GM12864 (cell line): Measurements from ENCODE around the gene AATK.

Experiments
- DNase-seq: peaks from one replicate; pipeline ENCODE4 v3.0.0-alpha.2; 2011; ENCODE audit warnings: low read depth
- H3K4me3 ChIP-seq: 2 replicates; pipeline ENCODE4 v1.5.1; 2011; ENCODE audit warnings: mild to moderate bottlenecking, low read depth, low read length, control low read depth
- TF ChIP-seq, protein P1 (sequence below): IDR thresholded peaks from 2 replicates; pipeline ENCODE4 v1.5.1; 2011; ENCODE audit warnings: low read depth, mild to moderate bottlenecking, moderate library complexity, low read length, control low read depth, inconsistent platforms; ENCODE audit errors: missing control alignments

AATK gene

DNA sequence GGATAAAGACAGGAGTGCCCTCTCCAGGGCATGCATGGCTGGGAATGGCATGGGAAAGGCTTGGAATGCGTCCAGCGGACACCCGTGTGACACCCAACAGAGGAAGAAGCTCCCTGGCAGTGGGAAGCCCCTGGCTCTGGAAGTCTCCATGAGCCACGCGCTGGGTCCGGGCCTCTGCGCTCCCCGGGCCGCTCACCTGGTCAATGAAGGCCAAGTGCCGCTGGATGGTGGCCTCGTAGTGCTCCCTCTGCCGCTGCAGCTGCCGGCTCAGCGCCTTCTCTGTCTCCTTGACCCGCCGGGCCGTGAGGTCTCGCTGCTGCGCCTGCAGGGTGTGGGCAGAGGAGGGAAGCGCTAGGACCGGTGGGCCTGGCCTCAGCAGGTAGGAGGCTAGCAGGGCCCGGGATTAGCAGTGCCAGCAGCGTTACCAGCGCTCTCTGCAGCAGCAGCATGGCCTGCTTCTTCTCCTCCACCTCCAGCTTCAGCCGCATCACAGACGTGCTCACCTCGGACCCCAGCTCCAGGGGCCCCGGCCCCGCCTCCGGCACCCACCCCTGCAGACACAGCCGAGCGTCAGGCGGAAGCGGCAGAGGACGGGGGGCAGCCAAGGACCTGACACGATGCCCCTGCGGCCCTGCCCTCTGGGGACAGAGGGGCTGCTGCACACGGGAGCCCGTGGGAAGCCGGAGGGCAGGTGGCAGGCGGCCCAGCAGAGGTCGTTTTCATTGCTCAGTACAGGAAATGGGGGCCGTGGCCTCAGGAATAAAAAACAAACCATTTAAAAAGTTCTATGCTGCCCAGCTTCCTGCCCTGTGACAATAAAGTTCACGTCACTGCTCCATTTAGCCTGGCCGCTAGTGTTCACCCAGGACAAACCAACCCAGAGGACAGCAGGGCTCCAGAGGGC lies 30.7 kb upstream of the AATK start:
- H3K4me3 ChIP-seq = no peak overlapping the region
- TF ChIP-seq, protein P1, sequence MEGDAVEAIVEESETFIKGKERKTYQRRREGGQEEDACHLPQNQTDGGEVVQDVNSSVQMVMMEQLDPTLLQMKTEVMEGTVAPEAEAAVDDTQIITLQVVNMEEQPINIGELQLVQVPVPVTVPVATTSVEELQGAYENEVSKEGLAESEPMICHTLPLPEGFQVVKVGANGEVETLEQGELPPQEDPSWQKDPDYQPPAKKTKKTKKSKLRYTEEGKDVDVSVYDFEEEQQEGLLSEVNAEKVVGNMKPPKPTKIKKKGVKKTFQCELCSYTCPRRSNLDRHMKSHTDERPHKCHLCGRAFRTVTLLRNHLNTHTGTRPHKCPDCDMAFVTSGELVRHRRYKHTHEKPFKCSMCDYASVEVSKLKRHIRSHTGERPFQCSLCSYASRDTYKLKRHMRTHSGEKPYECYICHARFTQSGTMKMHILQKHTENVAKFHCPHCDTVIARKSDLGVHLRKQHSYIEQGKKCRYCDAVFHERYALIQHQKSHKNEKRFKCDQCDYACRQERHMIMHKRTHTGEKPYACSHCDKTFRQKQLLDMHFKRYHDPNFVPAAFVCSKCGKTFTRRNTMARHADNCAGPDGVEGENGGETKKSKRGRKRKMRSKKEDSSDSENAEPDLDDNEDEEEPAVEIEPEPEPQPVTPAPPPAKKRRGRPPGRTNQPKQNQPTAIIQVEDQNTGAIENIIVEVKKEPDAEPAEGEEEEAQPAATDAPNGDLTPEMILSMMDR = no peak
- no peak for DNase-seq

DNA sequence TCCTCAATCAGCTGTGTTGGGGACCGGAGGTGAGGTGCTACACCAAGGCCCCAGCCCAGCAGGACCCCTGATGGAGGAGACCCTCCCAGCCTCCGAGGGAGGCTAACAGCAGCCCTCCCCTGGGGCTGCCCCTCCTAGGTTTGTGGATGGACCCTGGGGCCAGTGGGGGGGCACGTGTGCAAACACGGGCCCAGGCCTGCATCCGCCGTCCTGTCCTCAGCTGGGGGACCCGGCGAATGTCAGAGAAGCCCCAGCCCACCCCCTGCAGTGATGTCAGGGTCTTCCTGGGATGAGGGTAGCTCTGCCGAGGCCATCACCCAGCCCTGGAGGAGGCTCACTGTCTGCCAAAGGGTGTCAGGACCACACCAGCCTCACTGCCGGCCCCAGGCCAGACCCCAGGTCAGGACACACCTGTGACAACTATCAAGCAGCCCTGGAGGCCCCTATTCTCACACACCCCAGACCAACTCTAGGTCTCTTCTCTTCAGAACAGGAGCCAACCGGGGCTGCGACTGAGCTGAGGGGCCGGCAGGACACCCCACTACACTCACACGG lies 30.0 kb upstream of the AATK start:
- TF ChIP-seq, protein P1 = no peak
- H3K4me3 ChIP-seq = no peak overlapping the region
- DNase-seq = no peak

DNA sequence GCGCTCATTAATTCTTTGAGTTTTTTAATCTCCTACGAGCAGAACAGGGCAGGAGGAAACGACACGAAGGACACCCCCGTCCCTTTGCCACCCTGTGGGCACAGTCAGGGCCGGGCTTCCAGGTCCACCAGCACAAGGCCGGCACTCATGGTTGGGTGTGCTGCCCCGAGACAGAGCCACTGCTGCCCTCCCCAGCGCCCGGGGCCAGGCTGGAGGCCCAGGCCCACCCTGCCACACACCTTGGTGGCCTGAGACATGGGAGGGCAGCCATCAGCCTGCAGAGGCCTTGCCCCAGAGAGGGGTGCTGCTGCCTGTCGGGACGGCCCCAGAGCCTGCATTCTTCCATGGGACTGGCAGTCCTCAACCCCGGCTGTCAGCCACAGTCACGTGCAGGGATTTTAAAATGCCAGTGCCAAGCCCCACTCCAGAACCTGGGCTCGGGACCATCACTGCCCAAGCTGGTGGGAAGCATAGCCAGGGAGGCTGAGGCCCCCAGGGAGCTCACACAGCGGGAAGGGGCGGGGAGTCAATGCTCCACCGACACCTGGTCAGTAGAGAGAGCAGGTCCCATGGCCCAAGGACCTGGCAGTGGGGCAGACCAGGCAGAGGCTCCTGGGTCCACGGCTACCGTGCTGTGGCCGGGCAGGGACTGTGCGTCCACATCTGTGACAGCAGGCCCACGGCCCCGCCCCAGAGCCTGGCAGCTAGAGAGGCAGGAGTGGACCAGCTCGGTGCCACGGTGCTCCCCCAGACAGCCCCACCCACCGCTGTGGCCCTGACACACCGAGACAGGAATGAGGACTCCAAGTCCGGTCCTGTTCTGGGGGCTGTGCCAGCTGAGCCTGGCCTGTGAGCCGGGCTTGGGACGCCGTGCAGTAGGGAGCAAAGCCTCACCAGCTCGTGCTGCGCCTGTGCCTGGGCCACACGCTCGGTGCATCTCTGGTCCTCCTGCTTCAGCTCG lies 29.2 kb upstream of the AATK start:
- H3K4me3 ChIP-seq = no peak overlapping the region
- no peak for DNase-seq
- TF ChIP-seq, protein P1 = no peak

DNA sequence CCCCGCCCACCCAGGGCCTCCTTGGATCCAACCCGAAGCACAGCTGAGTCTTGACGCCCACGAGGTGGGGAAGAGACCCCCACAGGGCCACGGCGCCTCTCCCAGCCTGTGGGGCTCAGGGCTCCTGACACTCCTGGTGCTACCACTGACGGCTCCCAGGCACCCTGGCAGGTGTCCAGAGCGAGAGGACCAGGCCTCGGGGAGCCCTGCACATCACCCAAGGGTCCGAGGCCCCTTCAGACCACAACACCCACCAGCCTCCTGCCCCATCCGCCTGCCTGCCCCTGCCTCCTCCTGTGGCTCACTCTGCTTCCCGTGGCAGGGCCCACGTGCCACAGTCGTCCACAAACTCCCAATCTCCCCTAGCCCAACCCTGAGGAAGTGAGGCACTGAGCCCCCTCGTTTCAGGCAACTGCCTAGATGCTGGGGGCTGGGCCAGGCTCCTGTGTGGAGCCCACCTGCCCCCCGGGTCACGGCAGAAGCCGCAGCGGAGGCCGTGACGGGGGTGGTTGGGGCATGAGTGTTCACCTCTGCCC lies 28.3 kb upstream of the AATK start:
- H3K4me3 ChIP-seq = no peak overlapping the region
- TF ChIP-seq, protein P1 = no peak

DNA sequence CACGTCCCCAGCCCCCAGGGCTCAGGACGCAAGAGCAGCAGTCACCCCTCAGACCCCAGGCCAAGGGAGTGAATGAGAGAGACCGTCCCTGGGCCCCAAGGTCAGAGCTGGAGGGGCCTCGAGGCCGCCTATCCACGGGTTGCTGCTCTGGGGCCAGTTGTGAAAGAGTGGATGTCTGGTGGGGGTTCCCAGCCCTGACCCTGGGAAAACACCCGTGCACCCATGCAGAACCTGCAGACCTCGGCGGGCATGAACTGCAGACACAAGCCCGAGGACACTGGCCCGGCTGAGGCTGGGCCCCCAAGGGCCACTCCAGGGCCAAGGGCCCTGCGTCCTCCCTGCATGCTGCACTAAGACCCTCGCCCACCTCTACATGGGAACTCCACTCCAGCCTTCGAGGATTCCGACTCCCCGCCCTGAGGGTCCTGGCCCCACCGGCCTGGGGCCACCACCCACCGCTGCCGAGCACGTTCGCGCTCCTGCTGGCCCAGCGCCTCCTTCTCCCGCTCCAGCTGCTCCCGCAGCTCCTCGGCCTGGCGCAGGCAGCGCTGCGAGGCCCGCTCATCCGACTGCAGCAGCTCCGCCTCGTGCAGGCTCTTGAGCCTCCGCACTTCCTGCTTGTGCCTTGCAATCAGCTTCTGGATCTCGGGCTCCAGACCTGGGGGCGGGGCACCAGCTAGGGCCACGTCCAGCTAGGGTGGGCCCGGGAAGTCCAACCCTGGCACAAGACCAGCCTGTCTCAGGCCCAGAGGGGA lies 27.6 kb upstream of the AATK start:
- no peak for DNase-seq
- H3K4me3 ChIP-seq = no peak overlapping the region
- TF ChIP-seq, protein P1 = no peak

More for the DNA sequence above, 28.3 kb upstream of the AATK start:
- no peak for DNase-seq

DNA sequence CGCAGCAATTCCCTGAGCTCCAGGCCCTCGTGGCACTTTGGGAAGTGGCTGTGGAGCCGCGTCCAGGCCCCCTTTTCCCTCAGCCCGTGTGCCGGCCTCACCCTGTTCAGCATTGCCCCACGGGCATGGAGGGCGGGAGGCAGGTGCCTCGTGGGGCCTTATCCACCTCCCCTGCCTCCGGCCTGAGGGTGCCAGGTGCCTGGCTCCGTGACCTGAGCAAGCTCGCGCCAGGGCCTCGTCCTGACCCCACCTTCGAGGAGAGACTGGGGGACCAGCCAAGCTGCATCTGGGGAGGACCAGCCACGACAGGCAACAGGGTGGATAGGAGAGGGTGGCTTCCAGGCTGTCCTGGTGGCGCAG lies 27.0 kb upstream of the AATK start:
- no peak for DNase-seq
- TF ChIP-seq, protein P1 = no peak
- H3K4me3 ChIP-seq = no peak overlapping the region
